Caco-2 (cell line): ENCODE results near the gene VPS9D1. TPM values are rescaled to one million over a fixed set of nuclear protein-coding genes. Genes with fewer than 3 reads are reported as not detected.
A peak's percentile ranks its signal among the peaks of the same experiment; 100 is the strongest.

ENCODE experiments used
- BruUV-seq: library from RNA; stranded (reverse); fragments of 400-500 nt; replicated peaks from 2 replicates; lab custom pipeline; 2021; lab: Mats Ljungman, UMichigan
- CTCF ChIA-PET: fragments of 300-600 bp; sonication (Branson Sonifier 250); formaldehyde crosslinking; loops from one replicate; lab custom pipeline; 2022; ENCODE audit warnings: antibody characterized with exemption; lab: Charles Lee
- POLR2A ChIA-PET: fragments of 300-600 bp; sonication (Branson Sonifier 250); formaldehyde crosslinking; loops from one replicate; lab custom pipeline; 2022; ENCODE audit warnings: antibody characterized with exemption; lab: Charles Lee
- DNase-seq, 2 experiments: peaks; one replicate each; pipeline versions ENCODE4 v3.0.0 to v3.0.0-alpha.2; 2020 to 2022
- H3K27me3 ChIP-seq: replicated peaks from 2 replicates; pipeline ENCODE4 v1.6.0; 2011; ENCODE audit warnings: low read length; ENCODE audit not compliant: control insufficient read depth, insufficient read depth
- H3K36me3 ChIP-seq: 2 replicates; pipeline ENCODE4 v1.5.1; 2011; ENCODE audit warnings: low read length; ENCODE audit not compliant: control insufficient read depth, insufficient read depth
- H3K4me1 ChIP-seq: fragments of 250-450 bp; sonication (Bioruptor Pico); 2 replicates; pipeline ENCODE4 v1.5.1; 2020; ENCODE audit warnings: mild to moderate bottlenecking
- H3K4me3 ChIP-seq: 2 replicates; pipeline ENCODE4 v1.5.1; 2011; ENCODE audit warnings: low read depth, mild to moderate bottlenecking, control low read depth, low read length
- H3K9me3 ChIP-seq: fragments of 250-450 bp; sonication (Bioruptor Pico); 2 replicates; pipeline ENCODE4 v1.5.1; 2020; ENCODE audit warnings: mild to moderate bottlenecking, moderate library complexity
- H3K27ac Mint-ChIP-seq: one replicate; pipeline ENCODE4 v1.8.0; 2022; ENCODE audit warnings: mixed read lengths; ENCODE audit not compliant: unreplicated experiment
- H3K27me3 Mint-ChIP-seq: one replicate; pipeline ENCODE4 v1.8.0; 2022; ENCODE audit warnings: mixed read lengths; ENCODE audit not compliant: insufficient read depth, unreplicated experiment
- H3K36me3 Mint-ChIP-seq: one replicate; pipeline ENCODE4 v1.8.0; 2022; ENCODE audit warnings: mild to moderate bottlenecking, mixed read lengths; ENCODE audit not compliant: insufficient read depth, unreplicated experiment
- H3K4me1 Mint-ChIP-seq: one replicate; pipeline ENCODE4 v1.8.0; 2022; ENCODE audit warnings: low read depth, mixed read lengths; ENCODE audit not compliant: unreplicated experiment
- H3K4me3 Mint-ChIP-seq: one replicate; pipeline ENCODE4 v1.8.0; 2022; ENCODE audit warnings: mild to moderate bottlenecking, moderate library complexity, mixed read lengths; ENCODE audit not compliant: unreplicated experiment
- H3K9me3 Mint-ChIP-seq: one replicate; pipeline ENCODE4 v1.8.0; 2022; ENCODE audit warnings: mixed read lengths; ENCODE audit not compliant: unreplicated experiment
- CTCF ChIP-seq, 2 experiments: fragments of 200-600 bp in 1 of 2; IDR thresholded peaks; 1 replicate in 1 of 2; 2 replicates in 1 of 2; pipeline versions ENCODE4 v1.5.1 to v1.8.0; 2011 to 2022; ENCODE audit warnings: antibody characterized with exemption in 1 of 2, control low read depth in 1 of 2, inconsistent platforms in 1 of 2, low read depth in 1 of 2, low read length in 1 of 2, mild to moderate bottlenecking in 1 of 2, moderate library complexity in 1 of 2; ENCODE audit not compliant: insufficient read depth in 1 of 2, severe bottlenecking in 1 of 2, unreplicated experiment in 1 of 2
- intact Hi-C: fragments of 100-400 bp; cut with micrococcal nuclease; formaldehyde crosslinking; loops from one replicate; pipeline ENCODE4 v1.10.0; 2022; ENCODE audit not compliant: unreplicated experiment
- total RNA-seq: library from RNA; stranded (reverse); gene quantifications from 2 replicates; pipeline ENCODE4 v1.2.3, GENCODE V29; 2022

The VPS9D1 gene
- total RNA-seq, 1 experiment from 2014 or later = 6.3 TPM

DNA sequence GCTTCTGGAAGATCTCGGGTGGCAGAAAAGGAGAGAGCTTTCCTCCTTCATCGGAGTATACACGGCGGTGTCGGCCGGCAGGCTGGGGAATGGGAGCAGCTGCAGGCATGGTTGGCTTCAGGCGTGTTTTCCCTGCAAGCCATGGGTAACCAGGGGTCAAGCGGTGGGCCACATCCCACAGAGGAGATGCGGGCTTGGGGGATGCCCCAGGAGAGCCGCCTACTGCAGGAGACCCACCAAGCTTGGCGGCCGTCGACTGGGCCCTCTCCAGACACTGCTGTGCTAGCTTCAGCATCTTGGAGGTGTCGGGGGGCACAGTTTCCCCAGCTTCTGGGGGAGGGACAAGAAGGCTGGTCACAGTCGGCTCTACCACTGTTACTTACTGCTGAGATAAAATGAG is 4.2 kb downstream of the VPS9D1 start:
- Histone ChIP-seq H3K4me1 (peaks cover 20% of the 10 kb centered on the region), H3K36me3 (no peaks in the 10 kb centered on the region), H3K27me3 (no peaks in the 10 kb centered on the region), H3K9me3 (no peaks in the 10 kb centered on the region), H3K4me3 (no peak overlapping the region)
- intact Hi-C loops = no loop called here
- H3K4me1 Mint-ChIP-seq = peaks cover 24% of the 10 kb centered on the region
- no TSS peak for BruUV-seq
- H3K27ac Mint-ChIP-seq = no peak overlapping the region
- H3K36me3 Mint-ChIP-seq = peaks cover 66% of the 10 kb centered on the region
- no peaks in the 10 kb centered on the region for H3K9me3 Mint-ChIP-seq
- no peaks in the 10 kb centered on the region for H3K27me3 Mint-ChIP-seq
- CTCF ChIA-PET = interaction anchor here (1.5 kb wide), 1 partner anchor 17 kb away, joined by 3 read pairs; no protein-coding TSS in a partner anchor
- no peak for DNase-seq
- TF ChIP-seq CTCF (IDR thresholded peaks at IDR 0.05; ENCODE audit: insufficient read depth in 1 of 2, low read depth in 1 of 2, low read length in 1 of 2, severe bottlenecking in 1 of 2, unreplicated experiment in 1 of 2) = no peak
- POLR2A ChIA-PET = no interaction called here
- H3K4me3 Mint-ChIP-seq = no peak overlapping the region

- ChIA-PET POLR2A (interaction anchor here (1.5 kb wide), 1 partner anchor 12 kb away, joined by 5 read pairs; no protein-coding TSS in a partner anchor), CTCF (interaction anchor here (2.1 kb wide), 1 partner anchor 12 kb away, joined by 15 read pairs; the partner anchor contains the start of gene SPATA2L)
- DNase-seq = no peak
- peak overlapping the region; percentile 82 for H3K4me3 Mint-ChIP-seq
- intact Hi-C loops = loop anchor here (1.0 kb wide), 1 partner anchor 8 kb away; the partner anchor contains the start of gene VPS9D1
- H3K4me3 ChIP-seq = peak overlapping the region; percentile 50
- no peaks in the 10 kb centered on the region for H3K36me3 ChIP-seq
- H3K36me3 Mint-ChIP-seq = peaks cover 28% of the 10 kb centered on the region
- no peaks in the 10 kb centered on the region for H3K27me3 Mint-ChIP-seq
- H3K9me3 Mint-ChIP-seq = no peaks in the 10 kb centered on the region
- peak overlapping the region; percentile 69 for H3K27ac Mint-ChIP-seq
- BruUV-seq = no TSS peak
- no peak for TF ChIP-seq CTCF (IDR thresholded peaks at IDR 0.05; ENCODE audit: insufficient read depth in 1 of 2, low read depth in 1 of 2, low read length in 1 of 2, severe bottlenecking in 1 of 2, unreplicated experiment in 1 of 2)
- no peaks in the 10 kb centered on the region for H3K9me3 ChIP-seq
- no peaks in the 10 kb centered on the region for H3K27me3 ChIP-seq
- peaks cover 6% of the 10 kb centered on the region for H3K4me1 Mint-ChIP-seq
- peaks cover 6% of the 10 kb centered on the region; the same call in 1 of the 2 replicates for H3K4me1 ChIP-seq
Measured at GRCh38 chr16:89712274-89712781, 8.4 kb downstream of the VPS9D1 start.

- intact Hi-C loops = loop anchor here (1.0 kb wide), 2 partner anchors 9 to 10 kb away; partner anchors contain the start of genes SPATA2L and VPS9D1
- H3K36me3 ChIP-seq = no peaks in the 10 kb centered on the region
- no peaks in the 10 kb centered on the region for H3K27me3 Mint-ChIP-seq
- BruUV-seq = TSS peak; percentile 62
- TF ChIP-seq CTCF (IDR thresholded peaks at IDR 0.05; ENCODE audit: insufficient read depth in 1 of 2, low read depth in 1 of 2, low read length in 1 of 2, severe bottlenecking in 1 of 2, unreplicated experiment in 1 of 2) = peak in 1 of 2 experiments; percentile 16
- H3K4me1 ChIP-seq = peaks cover 6% of the 10 kb centered on the region; the same call in 1 of the 2 replicates
- no peaks in the 10 kb centered on the region for H3K4me1 Mint-ChIP-seq
- peak overlapping the region; percentile 50 for H3K4me3 ChIP-seq
- ChIA-PET POLR2A (interaction anchor here (1.5 kb wide), 1 partner anchor 12 kb away, joined by 5 read pairs; no protein-coding TSS in a partner anchor), CTCF (interaction anchor here (0.5 to 2.1 kb wide), 2 partner anchors 10 to 11 kb away, joined by 4 to 15 read pairs; partner anchors contain the start of gene SPATA2L)
- peak overlapping the region; percentile 82 for H3K4me3 Mint-ChIP-seq
- H3K27me3 ChIP-seq = no peaks in the 10 kb centered on the region
- H3K36me3 Mint-ChIP-seq = peaks cover 22% of the 10 kb centered on the region
- no peaks in the 10 kb centered on the region for H3K9me3 ChIP-seq
- H3K9me3 Mint-ChIP-seq = no peaks in the 10 kb centered on the region
- H3K27ac Mint-ChIP-seq = peak overlapping the region; percentile 69
- DNase-seq = peak; percentile 82 to 85
Measured at GRCh38 chr16:89711601-89712273, 9.0 kb downstream of the VPS9D1 start.
